ENCODE measurements around the gene RIMKLA.

The RIMKLA gene

GRCh38 chr1:42368096-42368795, 12.3 kb upstream of the RIMKLA start:
- in situ Hi-C loops (cut with MboI; ENCODE audit: low pct_unique_long_range_greater_than_20kb, low sequenced_read_pairs): no loop called here
- no peak for DNase-seq

- in situ Hi-C loops (cut with MboI; ENCODE audit: low pct_unique_long_range_greater_than_20kb, low sequenced_read_pairs): no loop called here
- DNase-seq: no peak
Observed at GRCh38 chr1:42369471-42369870, 11.1 kb upstream of the RIMKLA start.

GRCh38 chr1:42370876-42371549, 9.6 kb upstream of the RIMKLA start:
- in situ Hi-C loops (cut with MboI; ENCODE audit: low pct_unique_long_range_greater_than_20kb, low sequenced_read_pairs): no loop called here
- no peak for DNase-seq

GRCh38 chr1:42372796-42373195, 7.8 kb upstream of the RIMKLA start:
- in situ Hi-C loops (cut with MboI; ENCODE audit: low pct_unique_long_range_greater_than_20kb, low sequenced_read_pairs): no loop called here
- no peak for DNase-seq

- in situ Hi-C loops (cut with MboI; ENCODE audit: low pct_unique_long_range_greater_than_20kb, low sequenced_read_pairs): no loop called here
- DNase-seq: peak; percentile 28
Observed at GRCh38 chr1:42379794-42380585, 602 bp upstream of the RIMKLA start.

- no peak for DNase-seq
- in situ Hi-C loops (cut with MboI; ENCODE audit: low pct_unique_long_range_greater_than_20kb, low sequenced_read_pairs): no loop called here
Observed at GRCh38 chr1:42381280-42381673, 685 bp downstream of the RIMKLA start.

- DNase-seq: no peak
- in situ Hi-C loops (cut with MboI; ENCODE audit: low pct_unique_long_range_greater_than_20kb, low sequenced_read_pairs): no loop called here
Observed at GRCh38 chr1:42385283-42385682, 4.7 kb downstream of the RIMKLA start.

- in situ Hi-C loops (cut with MboI; ENCODE audit: low pct_unique_long_range_greater_than_20kb, low sequenced_read_pairs): no loop called here
- no peak for DNase-seq
Observed at GRCh38 chr1:42386051-42386450, 5.5 kb downstream of the RIMKLA start.

- in situ Hi-C loops (cut with MboI; ENCODE audit: low pct_unique_long_range_greater_than_20kb, low sequenced_read_pairs): no loop called here
- no peak for DNase-seq
Observed at GRCh38 chr1:42392255-42392654, 11.7 kb downstream of the RIMKLA start.

- DNase-seq: no peak
Observed at GRCh38 chr1:42392967-42393848, 12.6 kb downstream of the RIMKLA start.

GRCh38 chr1:42399315-42400100, 18.9 kb downstream of the RIMKLA start:
- DNase-seq: no peak
- in situ Hi-C loops (cut with MboI; ENCODE audit: low pct_unique_long_range_greater_than_20kb, low sequenced_read_pairs): no loop called here

More at GRCh38 chr1:42392967-42393848, 12.6 kb downstream of the RIMKLA start:
- in situ Hi-C loops (cut with MboI; ENCODE audit: low pct_unique_long_range_greater_than_20kb, low sequenced_read_pairs): no loop called here

- in situ Hi-C loops (cut with MboI; ENCODE audit: low pct_unique_long_range_greater_than_20kb, low sequenced_read_pairs): no loop called here
- DNase-seq: no peak
Observed at GRCh38 chr1:42403880-42404400, 23.3 kb downstream of the RIMKLA start.

GRCh38 chr1:42414551-42415496, 34.2 kb downstream of the RIMKLA start:
- in situ Hi-C loops (cut with MboI; ENCODE audit: low pct_unique_long_range_greater_than_20kb, low sequenced_read_pairs): no loop called here
- DNase-seq: no peak

- no peak for DNase-seq
- in situ Hi-C loops (cut with MboI; ENCODE audit: low pct_unique_long_range_greater_than_20kb, low sequenced_read_pairs): no loop called here
Observed at GRCh38 chr1:42417166-42417565, 36.6 kb downstream of the RIMKLA start.

- no peak for DNase-seq
- in situ Hi-C loops (cut with MboI; ENCODE audit: low pct_unique_long_range_greater_than_20kb, low sequenced_read_pairs): no loop called here
Observed at GRCh38 chr1:42418516-42418915, 37.9 kb downstream of the RIMKLA start.

- in situ Hi-C loops (cut with MboI; ENCODE audit: low pct_unique_long_range_greater_than_20kb, low sequenced_read_pairs): no loop called here
- no peak for DNase-seq
Observed at GRCh38 chr1:42419126-42419821, 38.7 kb downstream of the RIMKLA start.

GRCh38 chr1:42420121-42420520, 39.5 kb downstream of the RIMKLA start:
- no peak for DNase-seq
- in situ Hi-C loops (cut with MboI; ENCODE audit: low pct_unique_long_range_greater_than_20kb, low sequenced_read_pairs): no loop called here
